T-cell (primary cell): ENCODE data around the gene ZNF630. TPM values are rescaled to one million over a fixed set of nuclear protein-coding genes. Genes with fewer than 3 reads are reported as not detected.
"Not testable (repeated sequence)": the region's sequence is repeated elsewhere in the genome, so short reads cannot be mapped to it uniquely, and the experiment has no call there.

ENCODE experiments used
- ATAC-seq, 4 experiments: fragments of 200-7000 bp in 3 of 4; fragments of 150-1000 bp in 1 of 4; cut with Tn5 transposase; replicated peaks in 1 of 4; 1 replicate in 3 of 4; 2 replicates in 1 of 4; pipeline ENCODE4 v1.10.0; 2021; ENCODE audit warnings: moderate library complexity in 3 of 4, mild to moderate bottlenecking in 2 of 4, moderate number of reproducible peaks in 1 of 4
- CTCF ChIA-PET, 2 donors: fragments of 300-600 bp; sonication (Branson Sonifier 250); formaldehyde crosslinking; loops; one replicate each; lab custom pipeline; 2022; ENCODE audit warnings: antibody characterized with exemption in 2 of 2; lab: Charles Lee
- POLR2A ChIA-PET, 2 donors: fragments of 300-600 bp; sonication (Branson Sonifier 250); formaldehyde crosslinking; loops; one replicate each; lab custom pipeline; 2022; ENCODE audit warnings: antibody characterized with exemption in 2 of 2; lab: Charles Lee
- DNase-seq, 35 experiments: peaks; one replicate each; pipeline versions ENCODE4 v3.0.0 to v3.0.0-alpha.2; 2013 to 2023
- H3K27ac ChIP-seq: one replicate; pipeline ENCODE4 v1.5.1; 2013; ENCODE audit warnings: low read length
- H3K27me3 ChIP-seq, 2 experiments: replicated peaks in 1 of 2; 1 replicate in 1 of 2; 2 replicates in 1 of 2; pipeline versions ENCODE4 v1.6.1 to v1.7.0; 2013; ENCODE audit warnings: low read length in 1 of 2, mixed read lengths in 1 of 2; ENCODE audit not compliant: control insufficient read depth in 2 of 2, insufficient read depth in 2 of 2; ENCODE audit errors: extremely low read depth in 1 of 2
- H3K36me3 ChIP-seq, 2 donors: 1 replicate in 1 of 2; 2 replicates in 1 of 2; pipeline versions ENCODE4 v1.6.1 to v1.7.0; 2013; ENCODE audit warnings: low read length in 1 of 2; ENCODE audit not compliant: control insufficient read depth in 2 of 2, insufficient read depth in 1 of 2; ENCODE audit errors: extremely low read depth in 1 of 2
- H3K4me1 ChIP-seq, 2 experiments: 1 replicate in 1 of 2; 2 replicates in 1 of 2; pipeline versions ENCODE4 v1.6.1 to v1.7.0; 2013; ENCODE audit warnings: low read length in 2 of 2, mixed read lengths in 1 of 2; ENCODE audit not compliant: insufficient read depth in 2 of 2, control insufficient read depth in 1 of 2; ENCODE audit errors: extremely low read depth in 1 of 2
- H3K4me3 ChIP-seq, 2 donors: 1 replicate in 1 of 2; 2 replicates in 1 of 2; pipeline versions ENCODE4 v1.5.1 to v1.7.0; 2013; ENCODE audit warnings: mild to moderate bottlenecking in 2 of 2, low read length in 1 of 2, moderate library complexity in 1 of 2; ENCODE audit not compliant: control insufficient read depth in 1 of 2; ENCODE audit errors: extremely low read depth in 1 of 2
- H3K9me3 ChIP-seq: 2 replicates; pipeline ENCODE4 v1.7.0; 2013
- H3K27ac Mint-ChIP-seq, 2 donors: one replicate each; pipeline ENCODE4 v1.8.0; 2020 to 2021; ENCODE audit warnings: mild to moderate bottlenecking in 2 of 2, mixed read lengths in 2 of 2
- H3K27me3 Mint-ChIP-seq, 2 donors: one replicate each; pipeline ENCODE4 v1.8.0; 2021 to 2022; ENCODE audit warnings: mixed read lengths in 2 of 2
- H3K36me3 Mint-ChIP-seq: one replicate; pipeline ENCODE4 v1.8.0; 2021; ENCODE audit warnings: mixed read lengths
- H3K4me1 Mint-ChIP-seq, 3 donors: one replicate each; pipeline ENCODE4 v1.8.0; 2020 to 2022; ENCODE audit warnings: mixed read lengths in 3 of 3, mild to moderate bottlenecking in 1 of 3
- H3K4me3 Mint-ChIP-seq, 3 donors: one replicate each; pipeline ENCODE4 v1.8.0; 2020 to 2022; ENCODE audit warnings: mild to moderate bottlenecking in 3 of 3, mixed read lengths in 3 of 3, moderate library complexity in 3 of 3
- H3K9me3 Mint-ChIP-seq, 3 donors: one replicate each; pipeline ENCODE4 v1.8.0; 2020 to 2022; ENCODE audit warnings: mixed read lengths in 3 of 3
- WGBS: methylation state at CpG from one replicate; pipeline ENCODE4 v1.1.5; 2013; ENCODE audit warnings: missing lambda C conversion rate; ENCODE audit not compliant: insufficient coverage; 5-methylcytosine and 5-hydroxymethylcytosine counted together
- total RNA-seq, 35 experiments: library from RNA in 6 of 35; stranded (reverse) in 6 of 35; fragments of 120-200 nt in 1 of 35; gene quantifications; one replicate each; pipeline versions ENCODE4 v1.2.1 to v1.2.4 and lab custom pipeline; 2013 to 2026

ZNF630 gene
- total RNA-seq, 5 donors from 2014 or later (not counting 1 experiment from before 2014, with no cell fraction given): 2.1 to 3.3 (median 2.7) TPM

- H3K4me3 ChIP-seq: no peak overlapping the region
- no peak overlapping the region for H3K27ac ChIP-seq
- H3K36me3 Mint-ChIP-seq: no peaks in the 10 kb centered on the region
- H3K27ac Mint-ChIP-seq: no peak overlapping the region
- H3K9me3 Mint-ChIP-seq: no peaks in the 10 kb centered on the region
- DNase-seq (no peak), ATAC-seq (no peak)
- H3K9me3 ChIP-seq: no peaks in the 10 kb centered on the region
- H3K4me3 Mint-ChIP-seq: peak overlapping the region in 1 of 3 donors; percentile 53
- H3K4me1 ChIP-seq: peaks cover 3 to 12% of the 10 kb centered on the region in 2 experiments
- H3K27me3 Mint-ChIP-seq: no peaks in the 10 kb centered on the region
- ChIA-PET POLR2A (no interaction called here), CTCF (no interaction called here)
- H3K36me3 ChIP-seq: no peaks in the 10 kb centered on the region
- H3K27me3 ChIP-seq: no peaks in the 10 kb centered on the region
- peaks cover 6 to 21% (median 17%) of the 10 kb centered on the region in 3 donors for H3K4me1 Mint-ChIP-seq
- no CpG with 5 or more reads among the region's 3 CpGs for WGBS
Observed at GRCh38 chrX:48022738-48023137, 48.7 kb downstream of the ZNF630 start.

- H3K36me3 Mint-ChIP-seq: no peaks in the 10 kb centered on the region
- H3K9me3 Mint-ChIP-seq: no peaks in the 10 kb centered on the region
- Histone ChIP-seq H3K27me3 (no peaks in the 10 kb centered on the region), H3K36me3 (no peaks in the 10 kb centered on the region), H3K9me3 (no peaks in the 10 kb centered on the region), H3K4me3 (no peak overlapping the region), H3K4me1 (peaks cover 3 to 12% of the 10 kb centered on the region in 2 experiments), H3K27ac (no peak overlapping the region)
- ChIA-PET CTCF (no interaction called here), POLR2A (no interaction called here)
- no peak overlapping the region for H3K27ac Mint-ChIP-seq
- H3K27me3 Mint-ChIP-seq: no peaks in the 10 kb centered on the region
- WGBS: no CpG with 5 or more reads among the region's 3 CpGs
- peaks cover 6 to 21% (median 17%) of the 10 kb centered on the region in 3 donors for H3K4me1 Mint-ChIP-seq
- H3K4me3 Mint-ChIP-seq: peak overlapping the region in 2 of 3 donors; percentile 83 to 94
- ATAC-seq: no peak
- no peak for DNase-seq
Observed at GRCh38 chrX:48022100-48022499, 49.3 kb downstream of the ZNF630 start.

- H3K4me3 Mint-ChIP-seq: peak overlapping the region; percentile 81 to 94 (median 83)
- H3K27me3 Mint-ChIP-seq: no peaks in the 10 kb centered on the region
- Histone ChIP-seq H3K27me3 (no peaks in the 10 kb centered on the region), H3K9me3 (no peaks in the 10 kb centered on the region), H3K4me1 (peaks cover 3 to 9% of the 10 kb centered on the region in 2 experiments), H3K36me3 (no peaks in the 10 kb centered on the region), H3K27ac (peak overlapping the region; percentile 88), H3K4me3 (peak overlapping the region; percentile 81 to 91)
- H3K27ac Mint-ChIP-seq: peak overlapping the region; percentile 95 to 98
- DNase-seq: peak; percentile 55 to 85 (median 74)
- 0% methylated on average over 2 of the region's 30 CpGs for WGBS
- peaks cover 6 to 17% (median 13%) of the 10 kb centered on the region in 3 donors for H3K4me1 Mint-ChIP-seq
- H3K36me3 Mint-ChIP-seq: no peaks in the 10 kb centered on the region
- CTCF ChIA-PET: interaction anchor here in 1 of 2 donors (0.7 kb wide), 1 partner anchor 193 kb away, joined by 3 read pairs; no protein-coding TSS in a partner anchor
- POLR2A ChIA-PET: no interaction called here
- no peaks in the 10 kb centered on the region for H3K9me3 Mint-ChIP-seq
- ATAC-seq: peak; percentile 61 to 72 (median 66)
Observed at GRCh38 chrX:48021026-48021900, 50.2 kb downstream of the ZNF630 start.

- POLR2A ChIA-PET, H3K36me3 Mint-ChIP-seq, H3K9me3 Mint-ChIP-seq, H3K27me3 ChIP-seq, H3K4me1 ChIP-seq, H3K9me3 ChIP-seq, H3K27me3 Mint-ChIP-seq, H3K36me3 ChIP-seq: not testable (repeated sequence)
- H3K27ac Mint-ChIP-seq: peak overlapping the region in 1 of 2 donors; percentile 98
- peak overlapping the region in 1 of 2 donors; percentile 81 for H3K4me3 ChIP-seq
- WGBS: 13% methylated on average over 3 of the region's 11 CpGs
- peak overlapping the region; percentile 81 to 94 (median 83) for H3K4me3 Mint-ChIP-seq
- ATAC-seq (peak in 3 of 4 experiments; percentile 14 to 38 (median 31)), DNase-seq (peak in 4 of 35 experiments; percentile 8 to 31 (median 20))
- H3K4me1 Mint-ChIP-seq: peaks cover 2 to 13% (median 9%) of the 10 kb centered on the region in 3 donors
- CTCF ChIA-PET: interaction anchor here in 1 of 2 donors (0.7 kb wide), 1 partner anchor 192 kb away, joined by 3 read pairs; no protein-coding TSS in a partner anchor
- H3K27ac ChIP-seq: peak overlapping the region; percentile 53
Observed at GRCh38 chrX:48020472-48020871, 51.0 kb downstream of the ZNF630 start.

- DNase-seq, POLR2A ChIA-PET, H3K4me3 Mint-ChIP-seq, H3K27ac Mint-ChIP-seq, H3K27ac ChIP-seq, H3K27me3 Mint-ChIP-seq, H3K9me3 ChIP-seq, H3K9me3 Mint-ChIP-seq, H3K27me3 ChIP-seq, CTCF ChIA-PET, H3K36me3 ChIP-seq, H3K4me3 ChIP-seq, H3K36me3 Mint-ChIP-seq, H3K4me1 ChIP-seq: not testable (repeated sequence)
- WGBS: no CpG with 5 or more reads among the region's 1 CpG
- ATAC-seq: peak; percentile 70 to 82 (median 74)
- H3K4me1 Mint-ChIP-seq: peaks cover 0 to 13% (median 8%) of the 10 kb centered on the region in 3 donors
Observed at GRCh38 chrX:48019892-48020291, 51.5 kb downstream of the ZNF630 start.

GRCh38 chrX:48016583-48017310, 54.7 kb downstream of the ZNF630 start:
- H3K9me3 ChIP-seq, H3K27me3 ChIP-seq, H3K36me3 Mint-ChIP-seq, H3K27ac ChIP-seq, H3K9me3 Mint-ChIP-seq, ATAC-seq, POLR2A ChIA-PET, H3K36me3 ChIP-seq, H3K4me3 ChIP-seq, H3K27me3 Mint-ChIP-seq, H3K4me3 Mint-ChIP-seq, CTCF ChIA-PET, DNase-seq, H3K4me1 ChIP-seq, H3K27ac Mint-ChIP-seq: not testable (repeated sequence)
- WGBS: no CpG with 5 or more reads among the region's 46 CpGs
- H3K4me1 Mint-ChIP-seq: peaks cover 0 to 13% (median 8%) of the 10 kb centered on the region in 3 donors
